Dendritic cell treated with granulocyte-macrophage colony-stimulating factor and Interleukin-4, amounts not matched to agents 40 ng/mL and 50 ng/mL, for 4 days (primary cell): Measurements from ENCODE around the gene CTSA.
A peak's percentile ranks its signal among the peaks of the same experiment; 100 is the strongest.

Experiments used
- H3K27ac Mint-ChIP-seq: one replicate; pipeline ENCODE4 v1.8.0; 2022; ENCODE audit warnings: mild to moderate bottlenecking, mixed read lengths
- H3K27me3 Mint-ChIP-seq: one replicate; pipeline ENCODE4 v1.8.0; 2022; ENCODE audit warnings: mild to moderate bottlenecking, mixed read lengths
- H3K36me3 Mint-ChIP-seq: one replicate; pipeline ENCODE4 v1.8.0; 2022; ENCODE audit warnings: low read depth, mixed read lengths
- H3K4me1 Mint-ChIP-seq: one replicate; pipeline ENCODE4 v1.8.0; 2022; ENCODE audit warnings: low read depth, mixed read lengths
- H3K4me3 Mint-ChIP-seq: one replicate; pipeline ENCODE4 v1.8.0; 2022; ENCODE audit warnings: mild to moderate bottlenecking, moderate library complexity, mixed read lengths
- H3K9me3 Mint-ChIP-seq: one replicate; pipeline ENCODE4 v1.8.0; 2022; ENCODE audit warnings: mixed read lengths
- intact Hi-C: fragments of 100-400 bp; cut with micrococcal nuclease; formaldehyde crosslinking; loops from one replicate; pipeline ENCODE4 v1.15.0; 2022

CTSA gene

DNA sequence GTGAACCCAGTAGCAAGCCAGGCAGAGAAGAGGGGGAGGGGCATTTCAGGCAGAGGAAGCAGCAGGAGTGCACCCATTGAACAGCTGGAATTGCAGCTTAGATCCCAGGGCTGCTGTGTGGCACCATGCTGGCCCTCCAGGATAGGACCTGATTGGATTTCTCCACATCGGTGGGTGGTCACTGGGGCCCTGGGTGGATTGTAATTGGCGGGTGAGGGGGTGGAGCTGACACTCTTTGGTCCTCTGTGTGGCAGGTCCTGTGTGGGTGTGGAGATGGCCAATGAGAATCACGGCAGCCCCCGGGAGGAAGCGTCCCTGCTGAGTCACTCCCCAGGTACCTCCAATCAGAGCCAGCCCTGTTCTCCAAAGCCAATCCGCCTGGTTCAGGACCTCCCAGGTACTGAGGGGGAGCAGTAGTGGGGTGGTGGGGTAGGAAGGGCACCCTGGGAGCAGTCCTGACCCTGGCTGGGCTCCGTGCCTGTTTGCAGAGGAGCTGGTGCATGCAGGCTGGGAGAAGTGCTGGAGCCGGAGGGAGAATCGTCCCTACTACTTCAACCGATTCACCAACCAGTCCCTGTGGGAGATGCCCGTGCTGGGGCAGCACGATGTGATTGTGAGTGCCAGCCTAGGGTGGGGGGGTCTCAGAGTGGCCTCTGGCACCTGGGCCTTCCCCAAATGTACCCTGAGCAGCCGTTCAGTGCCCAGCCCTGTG is 47.7 kb downstream of the CTSA start:
- Mint-ChIP-seq H3K4me1 (peaks cover 23% of the 10 kb centered on the region), H3K27me3 (no peaks in the 10 kb centered on the region), H3K27ac (peak overlapping the region; percentile 3), H3K36me3 (peaks cover 82% of the 10 kb centered on the region), H3K9me3 (no peaks in the 10 kb centered on the region), H3K4me3 (no peak overlapping the region)
- intact Hi-C loops, result no loop called here

DNA sequence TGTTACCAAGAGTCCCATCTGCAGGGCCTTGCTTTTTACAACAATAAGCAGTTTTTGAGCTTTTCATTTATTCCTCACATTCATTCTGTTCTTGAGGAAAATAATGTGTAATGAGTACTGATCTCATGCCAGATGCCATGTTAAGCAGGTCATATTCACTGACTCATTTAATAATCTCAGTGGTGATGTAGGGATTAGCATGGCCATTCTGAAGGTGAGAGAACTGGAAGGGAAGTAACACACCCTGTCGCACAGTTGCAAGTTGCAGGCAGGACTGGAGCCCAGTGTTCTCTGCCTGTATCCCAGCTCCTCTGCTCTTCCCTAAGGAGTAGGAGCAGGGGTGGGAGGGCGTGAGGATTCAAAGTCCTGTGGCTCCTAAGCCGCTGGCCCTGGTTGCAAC is 48.9 kb downstream of the CTSA start:
- peaks cover 30% of the 10 kb centered on the region for H3K4me1 Mint-ChIP-seq
- intact Hi-C loops, result no loop called here
- H3K9me3 Mint-ChIP-seq, result no peaks in the 10 kb centered on the region
- peaks cover 83% of the 10 kb centered on the region for H3K36me3 Mint-ChIP-seq
- no peak overlapping the region for H3K27ac Mint-ChIP-seq
- no peak overlapping the region for H3K4me3 Mint-ChIP-seq
- H3K27me3 Mint-ChIP-seq, result no peaks in the 10 kb centered on the region

DNA sequence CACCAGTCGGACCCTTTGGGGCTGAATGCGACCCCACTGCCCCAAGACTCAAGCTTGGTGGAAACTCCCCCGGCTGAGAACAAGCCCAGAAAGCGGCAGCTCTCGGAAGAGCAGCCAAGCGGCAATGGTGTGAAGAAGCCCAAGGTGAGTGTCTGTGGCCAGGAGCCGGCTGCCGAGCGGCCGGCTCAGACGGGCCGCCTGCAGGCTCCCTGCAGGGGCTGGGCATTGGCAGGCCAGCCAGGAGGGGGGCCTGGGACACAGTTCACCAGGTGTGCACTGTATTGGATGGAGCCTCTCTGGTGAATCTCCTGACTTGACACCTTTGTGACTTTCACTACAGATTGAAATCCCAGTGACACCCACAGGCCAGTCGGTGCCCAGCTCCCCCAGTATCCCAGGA is 49.3 kb downstream of the CTSA start:
- intact Hi-C loops, result no loop called here

DNA sequence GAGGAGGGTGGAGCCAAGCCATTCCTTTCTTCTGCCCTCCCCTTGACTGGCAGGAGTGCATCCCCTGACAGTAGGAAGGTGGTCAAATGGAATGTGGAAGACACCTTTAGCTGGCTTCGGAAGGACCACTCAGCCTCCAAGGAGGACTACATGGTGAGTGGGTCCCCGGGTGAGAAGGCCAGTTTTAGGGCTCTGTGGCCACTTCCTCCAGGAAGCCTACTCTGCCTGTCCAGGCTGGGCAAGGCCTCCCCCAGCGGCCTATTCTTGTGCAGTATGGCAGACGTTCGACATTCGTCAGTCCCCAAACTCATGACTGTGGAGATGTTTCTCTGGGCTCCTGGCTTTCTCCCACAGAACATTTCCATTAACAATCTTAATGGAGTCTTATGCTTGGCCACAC is 52.5 kb downstream of the CTSA start:
- Mint-ChIP-seq H3K4me3 (no peak overlapping the region), H3K9me3 (no peaks in the 10 kb centered on the region), H3K27me3 (no peaks in the 10 kb centered on the region), H3K27ac (no peak overlapping the region), H3K36me3 (peaks cover 95% of the 10 kb centered on the region), H3K4me1 (peaks cover 35% of the 10 kb centered on the region)
- intact Hi-C loops, result no loop called here

More for the DNA sequence above, 49.3 kb downstream of the CTSA start:
- no peak overlapping the region for H3K4me3 Mint-ChIP-seq
- H3K9me3 Mint-ChIP-seq, result no peaks in the 10 kb centered on the region
- H3K36me3 Mint-ChIP-seq, result peaks cover 83% of the 10 kb centered on the region
- no peaks in the 10 kb centered on the region for H3K27me3 Mint-ChIP-seq
- no peak overlapping the region for H3K27ac Mint-ChIP-seq
- peaks cover 33% of the 10 kb centered on the region for H3K4me1 Mint-ChIP-seq

DNA sequence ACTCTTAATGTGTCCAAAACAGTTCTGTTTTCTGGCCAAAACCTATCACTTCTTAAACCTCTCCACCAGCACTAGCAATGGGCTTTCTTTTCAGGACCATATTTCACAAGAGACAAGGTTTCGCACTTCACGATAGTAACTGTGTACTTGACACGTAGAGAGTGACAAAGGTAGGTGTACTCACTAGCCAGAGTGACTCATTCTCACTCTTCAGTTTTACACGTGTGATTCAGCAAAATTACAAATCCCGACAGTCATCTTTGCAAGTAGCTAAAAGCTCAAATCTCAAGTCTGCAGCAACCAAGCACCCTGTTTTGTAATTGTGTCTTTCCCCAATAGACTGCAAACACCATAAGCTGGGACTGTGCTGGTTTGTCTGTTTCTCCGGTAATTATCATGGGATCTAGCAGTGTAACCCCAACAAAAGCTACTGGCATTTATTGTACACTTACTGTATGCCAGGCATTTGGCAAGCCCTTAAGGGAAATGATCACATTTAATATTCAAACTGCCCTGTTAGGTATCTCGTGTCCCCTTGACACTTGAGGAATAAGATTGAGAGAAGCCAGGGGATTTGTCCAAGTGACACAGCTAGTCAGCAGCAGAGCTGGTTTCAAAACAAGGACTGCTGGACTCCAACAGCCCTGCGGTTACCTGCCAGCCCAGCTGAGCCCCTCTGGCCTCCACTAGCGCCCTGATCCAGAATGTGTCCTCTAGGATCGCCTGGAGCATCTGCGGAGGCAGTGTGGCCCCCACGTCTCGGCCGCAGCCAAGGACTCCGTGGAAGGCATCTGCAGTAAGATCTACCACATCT is 53.2 kb downstream of the CTSA start:
- intact Hi-C loops, result no loop called here
- H3K36me3 Mint-ChIP-seq, result peaks cover 95% of the 10 kb centered on the region
- H3K4me3 Mint-ChIP-seq, result no peak overlapping the region
- H3K9me3 Mint-ChIP-seq, result no peaks in the 10 kb centered on the region
- no peak overlapping the region for H3K27ac Mint-ChIP-seq
- no peaks in the 10 kb centered on the region for H3K27me3 Mint-ChIP-seq
- peaks cover 33% of the 10 kb centered on the region for H3K4me1 Mint-ChIP-seq

DNA sequence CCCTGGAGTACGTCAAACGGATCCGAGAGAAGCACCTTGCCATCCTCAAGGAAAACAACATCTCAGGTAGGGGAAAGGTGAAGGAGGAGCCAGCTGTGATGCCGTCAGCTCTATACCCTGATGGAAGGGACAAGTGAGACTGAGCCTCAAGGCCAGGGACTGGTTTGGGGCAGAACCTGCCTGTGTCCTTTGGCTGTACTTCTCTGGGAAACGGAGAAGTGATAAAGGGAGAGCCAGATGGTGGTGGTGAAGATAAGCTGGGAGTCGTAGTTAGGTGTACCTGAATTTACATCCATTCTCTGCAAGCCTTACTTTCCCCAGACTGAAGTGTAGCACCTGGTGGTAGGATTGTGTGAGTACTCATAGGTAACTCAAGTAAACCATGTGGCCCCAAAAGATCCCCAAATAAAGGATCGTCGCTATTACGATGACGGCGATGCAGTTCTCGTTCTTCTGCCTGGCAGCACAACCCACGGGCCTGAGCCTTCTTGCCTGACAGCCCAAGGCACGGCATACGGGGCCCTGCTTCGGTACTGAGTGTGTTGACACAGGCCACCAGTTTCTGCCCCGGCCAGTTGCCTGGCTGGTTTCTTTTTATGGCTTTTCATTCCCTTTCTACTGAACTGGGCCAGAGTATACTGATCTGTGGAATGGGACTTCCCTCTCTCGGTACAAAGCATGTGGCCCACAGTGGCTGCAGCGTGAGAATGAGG is 54.0 kb downstream of the CTSA start:
- Mint-ChIP-seq H3K4me1 (peaks cover 33% of the 10 kb centered on the region), H3K36me3 (peaks cover 95% of the 10 kb centered on the region), H3K27ac (peak overlapping the region; percentile 82), H3K27me3 (no peaks in the 10 kb centered on the region), H3K9me3 (no peaks in the 10 kb centered on the region), H3K4me3 (no peak overlapping the region)
- intact Hi-C loops, result no loop called here

DNA sequence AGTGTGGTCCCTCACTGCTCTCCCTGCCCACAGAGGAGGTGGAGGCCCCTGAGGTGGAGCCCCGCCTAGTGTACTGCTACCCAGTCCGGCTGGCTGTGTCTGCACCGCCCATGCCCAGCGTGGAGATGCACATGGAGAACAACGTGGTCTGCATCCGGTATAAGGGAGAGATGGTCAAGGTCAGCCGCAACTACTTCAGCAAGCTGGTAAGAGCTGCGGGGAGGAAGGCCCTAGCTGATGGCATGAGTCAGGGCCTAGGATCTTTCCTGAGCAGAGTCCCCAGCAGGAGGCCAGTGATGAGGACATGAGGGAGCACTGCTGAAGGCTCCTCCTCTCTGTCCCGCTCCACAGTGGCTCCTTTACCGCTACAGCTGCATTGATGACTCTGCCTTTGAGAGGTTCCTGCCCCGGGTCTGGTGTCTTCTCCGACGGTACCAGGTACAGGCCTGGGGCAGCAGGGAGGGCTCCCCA is 54.6 kb downstream of the CTSA start:
- H3K4me3 Mint-ChIP-seq, result no peak overlapping the region
- H3K9me3 Mint-ChIP-seq, result no peaks in the 10 kb centered on the region
- intact Hi-C loops, result no loop called here
- H3K27me3 Mint-ChIP-seq, result no peaks in the 10 kb centered on the region
- H3K27ac Mint-ChIP-seq, result peak overlapping the region; percentile 82
- H3K36me3 Mint-ChIP-seq, result peaks cover 95% of the 10 kb centered on the region
- H3K4me1 Mint-ChIP-seq, result peaks cover 33% of the 10 kb centered on the region

DNA sequence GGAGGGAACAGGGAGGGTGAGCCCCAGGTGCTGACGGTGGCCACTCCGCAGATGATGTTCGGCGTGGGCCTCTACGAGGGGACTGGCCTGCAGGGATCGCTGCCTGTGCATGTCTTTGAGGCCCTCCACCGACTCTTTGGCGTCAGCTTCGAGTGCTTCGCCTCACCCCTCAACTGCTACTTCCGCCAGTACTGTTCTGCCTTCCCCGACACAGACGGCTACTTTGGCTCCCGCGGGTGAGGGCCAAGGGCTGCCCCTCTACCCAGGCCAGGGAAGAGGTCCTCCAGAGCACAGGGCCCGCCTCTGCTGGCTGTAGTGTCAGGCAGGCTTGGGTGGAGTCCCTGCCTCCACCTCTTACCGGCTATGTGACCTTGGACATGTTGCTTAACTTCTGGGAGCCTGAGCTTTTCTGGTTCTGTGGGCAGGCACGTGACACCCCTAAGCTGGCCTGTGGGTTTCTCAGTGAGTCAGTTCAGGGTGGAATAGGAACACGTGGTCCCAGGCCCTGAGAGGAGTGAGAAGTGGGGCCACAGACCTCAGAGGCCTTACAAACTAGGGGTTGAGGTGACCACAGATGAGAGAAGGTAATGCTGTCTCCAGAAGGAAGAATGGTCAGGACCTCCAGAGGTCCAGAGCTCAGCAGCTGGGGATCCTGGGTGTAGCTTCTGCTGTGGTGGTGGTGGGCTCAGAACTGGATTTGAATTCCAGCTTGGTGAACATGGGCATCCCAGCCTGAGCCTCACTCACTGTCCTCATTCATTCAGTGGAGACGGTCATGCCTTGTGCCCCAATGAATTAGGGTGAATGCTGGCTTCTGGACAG is 55.2 kb downstream of the CTSA start:
- Mint-ChIP-seq H3K27me3 (no peaks in the 10 kb centered on the region), H3K4me3 (no peak overlapping the region), H3K9me3 (no peaks in the 10 kb centered on the region), H3K4me1 (peaks cover 33% of the 10 kb centered on the region), H3K36me3 (peaks cover 95% of the 10 kb centered on the region), H3K27ac (peak overlapping the region; percentile 82)
- intact Hi-C loops, result no loop called here

DNA sequence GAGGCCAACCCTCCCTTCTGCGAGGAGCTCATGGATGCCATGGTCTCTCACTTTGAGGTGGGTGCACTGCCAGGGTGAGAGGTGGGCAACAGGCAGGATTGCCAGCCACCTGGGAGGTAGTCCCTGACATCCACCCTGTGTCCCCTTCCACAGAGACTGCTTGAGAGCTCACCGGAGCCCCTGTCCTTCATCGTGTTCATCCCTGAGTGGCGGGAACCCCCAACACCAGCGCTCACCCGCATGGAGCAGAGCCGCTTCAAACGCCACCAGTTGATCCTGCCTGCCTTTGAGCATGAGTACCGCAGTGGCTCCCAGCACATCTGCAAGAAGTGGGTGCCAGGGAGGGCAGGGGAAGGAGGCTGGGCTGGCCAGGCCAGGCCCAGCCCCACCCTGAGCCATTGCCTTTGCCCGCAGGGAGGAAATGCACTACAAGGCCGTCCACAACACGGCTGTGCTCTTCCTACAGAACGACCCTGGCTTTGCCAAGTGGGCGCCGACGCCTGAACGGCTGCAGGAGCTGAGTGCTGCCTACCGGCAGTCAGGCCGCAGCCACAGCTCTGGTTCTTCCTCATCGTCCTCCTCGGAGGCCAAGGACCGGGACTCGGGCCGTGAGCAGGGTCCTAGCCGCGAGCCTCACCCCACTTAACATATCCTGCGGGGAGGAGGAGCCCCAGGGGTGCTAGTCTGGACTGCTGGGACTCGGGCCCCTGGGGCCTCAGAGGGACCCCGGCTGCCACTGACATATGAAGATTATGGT is 56.2 kb downstream of the CTSA start:
- Mint-ChIP-seq H3K36me3 (peaks cover 100% of the 10 kb centered on the region), H3K27ac (no peak overlapping the region), H3K4me3 (no peak overlapping the region), H3K27me3 (no peaks in the 10 kb centered on the region), H3K4me1 (peaks cover 33% of the 10 kb centered on the region), H3K9me3 (no peaks in the 10 kb centered on the region)
- intact Hi-C loops, result no loop called here

DNA sequence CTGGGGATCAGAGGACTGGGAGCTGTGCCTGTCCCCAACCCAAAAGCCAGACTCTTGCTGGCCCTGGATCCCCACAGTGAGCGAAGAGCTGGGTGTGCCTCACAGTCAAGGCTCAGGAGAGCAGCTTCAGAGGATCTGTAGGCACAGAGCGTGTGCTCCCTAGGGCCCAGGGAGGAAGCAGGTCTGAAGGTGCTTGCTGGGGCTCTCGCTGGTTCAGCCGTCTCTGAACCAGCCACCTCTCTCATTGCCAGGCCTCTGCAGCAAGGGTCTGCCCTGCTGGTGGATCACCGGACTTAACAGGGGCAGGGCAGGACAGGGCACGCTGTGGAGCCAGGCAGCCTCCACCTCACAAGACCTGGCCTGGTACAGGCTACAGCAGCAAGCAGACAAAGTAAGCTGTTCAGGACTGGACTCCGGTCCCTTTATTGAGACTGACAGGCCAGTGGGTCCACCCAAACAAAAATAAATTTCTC is 57.2 kb downstream of the CTSA start:
- Mint-ChIP-seq H3K27me3 (no peaks in the 10 kb centered on the region), H3K27ac (no peak overlapping the region), H3K9me3 (no peaks in the 10 kb centered on the region), H3K4me3 (no peak overlapping the region), H3K36me3 (peaks cover 100% of the 10 kb centered on the region), H3K4me1 (peaks cover 29% of the 10 kb centered on the region)
- intact Hi-C loops, result no loop called here
